Mesendoderm (in vitro differentiated cells): ENCODE measurements around the gene ANGPTL8.
A peak's percentile ranks its signal among the peaks of the same experiment; 100 is the strongest.

Experiments
- DNase-seq: peaks from one replicate; pipeline ENCODE4 v3.0.0; 2013
- H2AK5ac ChIP-seq: 2 replicates; pipeline ENCODE4 v1.6.1; 2013; ENCODE audit warnings: low read length, inconsistent platforms
- H2BK120ac ChIP-seq: 2 replicates; pipeline ENCODE4 v1.6.1; 2013; ENCODE audit warnings: low read depth, mild to moderate bottlenecking, low read length, moderate library complexity, mixed read lengths
- H2BK15ac ChIP-seq: replicated peaks from 2 replicates; pipeline ENCODE4 v1.6.1; 2013; ENCODE audit warnings: low read depth, mild to moderate bottlenecking, moderate library complexity
- H2BK5ac ChIP-seq: 2 replicates; pipeline ENCODE4 v1.6.1; 2013; ENCODE audit warnings: low read length, inconsistent platforms
- H3K18ac ChIP-seq: 2 replicates; pipeline ENCODE4 v1.6.1; 2013; ENCODE audit warnings: mild to moderate bottlenecking, low read length, mixed read lengths
- H3K23ac ChIP-seq: one replicate; pipeline ENCODE4 v1.6.1; 2013; ENCODE audit warnings: low read length
- H3K27ac ChIP-seq: 2 replicates; pipeline ENCODE4 v1.5.1; 2013; ENCODE audit warnings: low read depth, mild to moderate bottlenecking, inconsistent platforms, low read length, moderate library complexity
- H3K27me3 ChIP-seq: 2 replicates; pipeline ENCODE4 v1.6.1; 2013; ENCODE audit warnings: low read length, control low read depth, mild to moderate bottlenecking, inconsistent platforms; ENCODE audit not compliant: insufficient read depth, poor library complexity
- H3K36me3 ChIP-seq: 2 replicates; pipeline ENCODE4 v1.6.1; 2013; ENCODE audit warnings: low read length, inconsistent platforms; ENCODE audit not compliant: control insufficient read depth, insufficient read depth
- H3K4ac ChIP-seq: one replicate; pipeline ENCODE4 v1.6.1; 2013; ENCODE audit warnings: low read depth, mild to moderate bottlenecking, low read length, moderate library complexity
- H3K4me1 ChIP-seq: 2 replicates; pipeline ENCODE4 v1.6.1; 2013; ENCODE audit warnings: low read depth, low read length, inconsistent platforms; ENCODE audit not compliant: control insufficient read depth
- H3K4me2 ChIP-seq: 2 replicates; pipeline ENCODE4 v1.6.1; 2013; ENCODE audit warnings: low read length
- H3K4me3 ChIP-seq: 2 replicates; pipeline ENCODE4 v1.5.1; 2013; ENCODE audit warnings: mild to moderate bottlenecking, low read length
- H3K56ac ChIP-seq: one replicate; pipeline ENCODE4 v1.6.1; 2013; ENCODE audit warnings: low read length
- H3K79me1 ChIP-seq: 2 replicates; pipeline ENCODE4 v1.6.1; 2013; ENCODE audit warnings: low read length, inconsistent platforms
- H3K79me2 ChIP-seq: 2 replicates; pipeline ENCODE4 v1.6.1; 2013; ENCODE audit warnings: mild to moderate bottlenecking, low read length; ENCODE audit not compliant: control insufficient read depth, insufficient read depth
- H3K9ac ChIP-seq: 2 replicates; pipeline ENCODE4 v1.6.1; 2013; ENCODE audit warnings: low read length, inconsistent platforms
- H4K5ac ChIP-seq: one replicate; pipeline ENCODE4 v1.6.1; 2013; ENCODE audit warnings: low read length
- H4K8ac ChIP-seq: one replicate; pipeline ENCODE4 v1.6.1; 2013; ENCODE audit warnings: low read depth, mild to moderate bottlenecking, control low read depth, low read length, moderate library complexity
- WGBS: extraction: QIAGEN DNeasy Blood & Tissue Kit; methylation state at CpG from one replicate; pipeline ENCODE4 v1.1.7; 2013; ENCODE audit warnings: low lambda C conversion rate, missing lambda C conversion rate; ENCODE audit not compliant: insufficient coverage; ENCODE audit errors: extremely low coverage; 5-methylcytosine and 5-hydroxymethylcytosine counted together

The ANGPTL8 gene

DNA sequence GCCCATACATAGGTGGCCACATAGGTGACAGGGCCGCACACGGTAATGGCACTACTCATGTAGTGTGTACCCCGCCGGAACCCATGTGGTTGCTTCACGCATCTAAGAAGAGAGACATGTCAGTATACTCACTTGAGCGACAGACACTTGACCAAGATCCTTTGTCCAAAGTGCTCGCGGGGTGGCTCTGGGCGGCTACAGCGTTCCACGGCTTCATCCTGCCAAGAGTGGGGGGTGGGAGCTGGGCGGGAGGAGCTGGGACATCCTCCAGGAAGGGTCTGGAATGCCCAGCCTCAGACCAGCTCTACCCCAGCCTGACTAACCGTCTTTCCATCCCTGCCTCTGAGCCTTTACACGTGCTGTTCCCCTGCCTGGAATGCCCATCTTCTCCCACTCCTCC lies 8.5 kb downstream of the ANGPTL8 start:
- H2BK5ac ChIP-seq: no peak overlapping the region
- no peaks in the 10 kb centered on the region for H3K79me1 ChIP-seq
- no peak overlapping the region for H3K4ac ChIP-seq
- no peak overlapping the region for H4K8ac ChIP-seq
- no peak overlapping the region for H3K9ac ChIP-seq
- H3K4me3 ChIP-seq: no peak overlapping the region
- no peak overlapping the region for H2AK5ac ChIP-seq
- no peak overlapping the region for H2BK15ac ChIP-seq
- H3K36me3 ChIP-seq: peaks cover 4% of the 10 kb centered on the region
- no peak overlapping the region for H3K23ac ChIP-seq
- no peak overlapping the region for H3K18ac ChIP-seq
- H2BK120ac ChIP-seq: no peak overlapping the region
- no peak overlapping the region for H3K4me2 ChIP-seq
- H3K56ac ChIP-seq: no peak overlapping the region
- no peak overlapping the region for H3K27ac ChIP-seq
- H3K79me2 ChIP-seq: no peaks in the 10 kb centered on the region
- DNase-seq: no peak
- no CpG with 5 or more reads among the region's 14 CpGs for WGBS
- no peaks in the 10 kb centered on the region for H3K27me3 ChIP-seq
- H3K4me1 ChIP-seq: no peaks in the 10 kb centered on the region
- H4K5ac ChIP-seq: no peak overlapping the region

GRCh38 chr19:11248852-11249251 lies 9.4 kb downstream of the ANGPTL8 start:
- H3K36me3 ChIP-seq: peaks cover 4% of the 10 kb centered on the region
- no peak overlapping the region for H3K4ac ChIP-seq
- H3K27me3 ChIP-seq: no peaks in the 10 kb centered on the region
- no peak overlapping the region for H2BK15ac ChIP-seq
- H2BK5ac ChIP-seq: no peak overlapping the region
- no peaks in the 10 kb centered on the region for H3K79me2 ChIP-seq
- H3K56ac ChIP-seq: no peak overlapping the region
- WGBS: no CpG with 5 or more reads among the region's 2 CpGs
- H3K18ac ChIP-seq: no peak overlapping the region
- no peak overlapping the region for H3K4me3 ChIP-seq
- no peak for DNase-seq
- H3K27ac ChIP-seq: no peak overlapping the region
- no peak overlapping the region for H3K23ac ChIP-seq
- no peak overlapping the region for H4K5ac ChIP-seq
- no peak overlapping the region for H4K8ac ChIP-seq
- H2AK5ac ChIP-seq: no peak overlapping the region
- no peak overlapping the region for H3K4me2 ChIP-seq
- no peaks in the 10 kb centered on the region for H3K79me1 ChIP-seq
- no peak overlapping the region for H3K9ac ChIP-seq
- no peaks in the 10 kb centered on the region for H3K4me1 ChIP-seq
- no peak overlapping the region for H2BK120ac ChIP-seq

GRCh38 chr19:11251217-11251616 lies 11.8 kb downstream of the ANGPTL8 start:
- H3K79me2 ChIP-seq: no peaks in the 10 kb centered on the region
- H3K23ac ChIP-seq: no peak overlapping the region
- H3K79me1 ChIP-seq: no peaks in the 10 kb centered on the region
- H4K5ac ChIP-seq: no peak overlapping the region
- H3K56ac ChIP-seq: no peak overlapping the region
- H3K9ac ChIP-seq: no peak overlapping the region
- no peak overlapping the region for H4K8ac ChIP-seq
- WGBS: no CpG with 5 or more reads among the region's 4 CpGs
- H3K36me3 ChIP-seq: peaks cover 4% of the 10 kb centered on the region
- H2BK120ac ChIP-seq: no peak overlapping the region
- no peaks in the 10 kb centered on the region for H3K4me1 ChIP-seq
- H3K4me2 ChIP-seq: no peak overlapping the region
- H3K4me3 ChIP-seq: no peak overlapping the region
- no peak overlapping the region for H3K18ac ChIP-seq
- H3K27me3 ChIP-seq: no peaks in the 10 kb centered on the region
- H3K4ac ChIP-seq: no peak overlapping the region
- no peak overlapping the region for H2AK5ac ChIP-seq
- H2BK15ac ChIP-seq: no peak overlapping the region
- no peak for DNase-seq
- H2BK5ac ChIP-seq: no peak overlapping the region
- H3K27ac ChIP-seq: no peak overlapping the region

GRCh38 chr19:11251650-11252314 lies 12.4 kb downstream of the ANGPTL8 start:
- Histone ChIP-seq H3K27me3 (no peaks in the 10 kb centered on the region), H3K79me1 (no peaks in the 10 kb centered on the region), H3K56ac (no peak overlapping the region), H2AK5ac (no peak overlapping the region), H3K4me3 (no peak overlapping the region), H2BK120ac (no peak overlapping the region), H4K8ac (no peak overlapping the region), H3K9ac (no peak overlapping the region), H3K27ac (no peak overlapping the region), H2BK15ac (no peak overlapping the region), H3K36me3 (peaks cover 4% of the 10 kb centered on the region), H3K79me2 (no peaks in the 10 kb centered on the region), H3K18ac (no peak overlapping the region), H2BK5ac (no peak overlapping the region), H3K4ac (no peak overlapping the region), H3K4me2 (no peak overlapping the region), H3K4me1 (no peaks in the 10 kb centered on the region), H3K23ac (no peak overlapping the region), H4K5ac (no peak overlapping the region)
- peak; percentile 29 for DNase-seq
- no CpG with 5 or more reads among the region's 11 CpGs for WGBS

GRCh38 chr19:11252665-11253355 lies 13.4 kb downstream of the ANGPTL8 start:
- WGBS: no CpG with 5 or more reads among the region's 19 CpGs
- Histone ChIP-seq H3K27me3 (no peaks in the 10 kb centered on the region), H4K8ac (no peak overlapping the region)

More at GRCh38 chr19:11252665-11253355, 13.4 kb downstream of the ANGPTL8 start:
- Histone ChIP-seq H3K56ac (no peak overlapping the region), H3K23ac (no peak overlapping the region), H3K4me3 (no peak overlapping the region), H3K79me1 (no peaks in the 10 kb centered on the region), H2BK5ac (no peak overlapping the region), H2BK120ac (no peak overlapping the region), H3K4me2 (no peak overlapping the region), H3K27ac (no peak overlapping the region), H3K36me3 (peaks cover 4% of the 10 kb centered on the region), H2AK5ac (no peak overlapping the region), H2BK15ac (no peak overlapping the region), H3K79me2 (no peaks in the 10 kb centered on the region), H3K4me1 (no peaks in the 10 kb centered on the region), H3K9ac (no peak overlapping the region), H3K4ac (no peak overlapping the region), H4K5ac (no peak overlapping the region), H3K18ac (no peak overlapping the region)
- DNase-seq: peak; percentile 45
